HepG2 (cell line): ENCODE results near the gene LRP1-AS. TPM values are rescaled to one million over a fixed set of nuclear protein-coding genes. Genes with fewer than 3 reads are reported as not detected.
A peak's percentile ranks its signal among the peaks of the same experiment; 100 is the strongest.

Experiments used
- ASH2L ChIP-seq: fragments of 300-600, 200-600 bp; sonication (generic); IDR thresholded peaks from 2 replicates; pipeline ENCODE4 v1.7.0; 2017; ENCODE audit warnings: low read depth, mild to moderate bottlenecking, moderate library complexity, mixed read lengths, low read length; ENCODE audit not compliant: insufficient read length
- ATF1 ChIP-seq: IDR thresholded peaks from 2 replicates; pipeline ENCODE4 v1.6.1; 2016; ENCODE audit warnings: mild to moderate bottlenecking, control low read depth
- HNF4A ChIP-seq: sonication (generic); formaldehyde crosslinking; IDR thresholded peaks from 2 replicates; pipeline ENCODE4 v1.4.0; 2020; ENCODE audit warnings: missing genetic modification reagents
- ONECUT2 ChIP-seq: sonication (generic); formaldehyde crosslinking; IDR thresholded peaks from 2 replicates; pipeline ENCODE4 v1.4.0; 2020; ENCODE audit warnings: missing genetic modification reagents
- SP5 ChIP-seq: IDR thresholded peaks from 2 replicates; pipeline ENCODE4 v1.6.1; 2016; ENCODE audit warnings: low read depth, borderline replicate concordance
- polyA plus RNA-seq, 8 experiments: library from polyadenylated mRNA; depleted of rRNA in 3 of 8; stranded (reverse) in 7 of 8; unstranded in 1 of 8; fragments of >200 nt; fragmentation: Illumina TruSeq in 4 of 8; extraction: Trizol in 4 of 8; gene quantifications; 2 replicates each; pipeline versions ENCODE4 v1.2.1 to v1.2.3, GENCODE V29; 2011 to 2016; ENCODE audit warnings: low read depth in 4 of 8, missing spikeins in 1 of 8, mixed read lengths in 1 of 8; ENCODE audit not compliant: insufficient read depth in 1 of 8
- total RNA-seq, 5 experiments: library from RNA; depleted of rRNA; stranded (reverse); fragments of >200 nt; fragmentation: Illumina TruSeq; extraction: Trizol; gene quantifications; 2 replicates each; pipeline ENCODE4 v1.2.3, GENCODE V29; 2016; ENCODE audit warnings: low read depth in 1 of 5
- TF ChIP-seq, protein P1 (sequence below): IDR thresholded peaks from 2 replicates; pipeline ENCODE4 v1.4.0; 2020; ENCODE audit warnings: mild to moderate bottlenecking, missing genetic modification reagents
- TF ChIP-seq, protein P2 (sequence below): sonication (generic); formaldehyde crosslinking; IDR thresholded peaks from 2 replicates; pipeline ENCODE4 v1.4.0; 2020; ENCODE audit warnings: missing genetic modification reagents
- TF ChIP-seq, protein P3 (sequence below): sonication (generic); formaldehyde crosslinking; IDR thresholded peaks from 2 replicates; pipeline ENCODE4 v1.4.0; 2020; ENCODE audit warnings: mild to moderate bottlenecking, missing genetic modification reagents
- TF ChIP-seq, protein P4 (sequence below): sonication (generic); formaldehyde crosslinking; IDR thresholded peaks from 2 replicates; pipeline ENCODE4 v1.9.0; 2022; ENCODE audit warnings: low read depth, missing genetic modification reagents
- TF ChIP-seq, protein P5 (sequence below): sonication (generic); formaldehyde crosslinking; IDR thresholded peaks from 2 replicates; pipeline ENCODE4 v1.5.0; 2020; ENCODE audit warnings: mild to moderate bottlenecking, missing genetic modification reagents
- TF ChIP-seq, protein P6 (sequence below): sonication (generic); formaldehyde crosslinking; IDR thresholded peaks from 2 replicates; pipeline ENCODE4 v1.4.0; 2020; ENCODE audit warnings: mild to moderate bottlenecking, missing genetic modification reagents

The LRP1-AS gene
- total and polyA plus RNA-seq, 2 of the 13 experiments (the other 11 are each of a cell fraction or from before 2014, with no cell fraction given) = 0.20 TPM; not detected in 1

DNA sequence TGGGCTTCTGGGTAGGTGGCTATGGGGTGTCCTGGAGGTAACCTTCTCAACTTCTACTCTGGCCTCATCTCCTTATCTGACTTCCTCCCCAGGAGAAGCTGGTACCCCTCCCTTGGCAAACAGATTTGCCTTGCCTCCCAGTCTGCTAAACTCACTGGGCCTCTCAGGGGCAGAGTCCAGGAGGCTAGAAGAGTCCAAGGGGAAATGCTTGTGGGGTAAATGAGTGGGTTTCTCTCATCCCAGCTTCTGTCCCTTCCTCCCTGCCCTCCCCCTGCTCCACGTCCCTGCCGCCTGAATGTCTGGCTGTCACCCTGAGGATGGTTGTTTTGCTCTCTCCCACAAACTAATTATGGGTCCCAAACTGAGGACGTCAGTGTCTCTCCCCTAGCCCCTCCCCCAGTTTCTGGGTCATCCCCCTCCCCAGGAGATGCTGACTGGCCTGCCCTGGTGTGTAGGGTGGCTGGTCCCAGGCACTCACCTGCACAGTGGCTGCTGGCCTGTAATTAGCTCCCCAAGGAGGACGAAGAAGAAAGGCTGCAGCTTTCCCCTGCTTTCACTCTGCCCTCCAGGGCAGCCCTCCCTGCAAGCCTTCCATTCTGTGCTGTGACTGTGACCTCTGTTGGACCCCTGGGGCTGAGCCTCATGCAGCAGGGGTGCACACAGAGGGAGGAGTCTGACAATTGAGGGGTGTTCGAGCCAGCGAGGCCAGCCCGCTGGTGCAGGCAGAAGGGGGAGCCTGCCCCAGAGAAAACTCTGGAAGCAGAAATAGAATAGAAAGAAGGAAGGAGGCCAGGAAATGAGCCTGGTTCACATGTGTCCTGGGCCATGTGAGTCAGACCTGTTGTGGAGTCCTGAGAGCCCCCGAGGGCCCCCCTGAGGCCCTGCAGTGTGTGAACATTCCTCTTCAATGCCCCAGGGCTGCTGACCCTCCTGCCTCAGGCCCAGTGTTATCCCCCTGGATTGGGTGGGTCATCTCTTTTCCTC is at the start of gene LRP1-AS (continued):
- TF ChIP-seq, protein P1, sequence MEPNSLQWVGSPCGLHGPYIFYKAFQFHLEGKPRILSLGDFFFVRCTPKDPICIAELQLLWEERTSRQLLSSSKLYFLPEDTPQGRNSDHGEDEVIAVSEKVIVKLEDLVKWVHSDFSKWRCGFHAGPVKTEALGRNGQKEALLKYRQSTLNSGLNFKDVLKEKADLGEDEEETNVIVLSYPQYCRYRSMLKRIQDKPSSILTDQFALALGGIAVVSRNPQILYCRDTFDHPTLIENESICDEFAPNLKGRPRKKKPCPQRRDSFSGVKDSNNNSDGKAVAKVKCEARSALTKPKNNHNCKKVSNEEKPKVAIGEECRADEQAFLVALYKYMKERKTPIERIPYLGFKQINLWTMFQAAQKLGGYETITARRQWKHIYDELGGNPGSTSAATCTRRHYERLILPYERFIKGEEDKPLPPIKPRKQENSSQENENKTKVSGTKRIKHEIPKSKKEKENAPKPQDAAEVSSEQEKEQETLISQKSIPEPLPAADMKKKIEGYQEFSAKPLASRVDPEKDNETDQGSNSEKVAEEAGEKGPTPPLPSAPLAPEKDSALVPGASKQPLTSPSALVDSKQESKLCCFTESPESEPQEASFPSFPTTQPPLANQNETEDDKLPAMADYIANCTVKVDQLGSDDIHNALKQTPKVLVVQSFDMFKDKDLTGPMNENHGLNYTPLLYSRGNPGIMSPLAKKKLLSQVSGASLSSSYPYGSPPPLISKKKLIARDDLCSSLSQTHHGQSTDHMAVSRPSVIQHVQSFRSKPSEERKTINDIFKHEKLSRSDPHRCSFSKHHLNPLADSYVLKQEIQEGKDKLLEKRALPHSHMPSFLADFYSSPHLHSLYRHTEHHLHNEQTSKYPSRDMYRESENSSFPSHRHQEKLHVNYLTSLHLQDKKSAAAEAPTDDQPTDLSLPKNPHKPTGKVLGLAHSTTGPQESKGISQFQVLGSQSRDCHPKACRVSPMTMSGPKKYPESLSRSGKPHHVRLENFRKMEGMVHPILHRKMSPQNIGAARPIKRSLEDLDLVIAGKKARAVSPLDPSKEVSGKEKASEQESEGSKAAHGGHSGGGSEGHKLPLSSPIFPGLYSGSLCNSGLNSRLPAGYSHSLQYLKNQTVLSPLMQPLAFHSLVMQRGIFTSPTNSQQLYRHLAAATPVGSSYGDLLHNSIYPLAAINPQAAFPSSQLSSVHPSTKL (CRISPR knock-in tag) = peak; percentile 72
- peak; percentile 67; the same call in 1 of the 2 replicates for TF ChIP-seq SP5
- TF ChIP-seq HNF4A (CRISPR knock-in tag) = peak; percentile 93
- TF ChIP-seq, protein P2, sequence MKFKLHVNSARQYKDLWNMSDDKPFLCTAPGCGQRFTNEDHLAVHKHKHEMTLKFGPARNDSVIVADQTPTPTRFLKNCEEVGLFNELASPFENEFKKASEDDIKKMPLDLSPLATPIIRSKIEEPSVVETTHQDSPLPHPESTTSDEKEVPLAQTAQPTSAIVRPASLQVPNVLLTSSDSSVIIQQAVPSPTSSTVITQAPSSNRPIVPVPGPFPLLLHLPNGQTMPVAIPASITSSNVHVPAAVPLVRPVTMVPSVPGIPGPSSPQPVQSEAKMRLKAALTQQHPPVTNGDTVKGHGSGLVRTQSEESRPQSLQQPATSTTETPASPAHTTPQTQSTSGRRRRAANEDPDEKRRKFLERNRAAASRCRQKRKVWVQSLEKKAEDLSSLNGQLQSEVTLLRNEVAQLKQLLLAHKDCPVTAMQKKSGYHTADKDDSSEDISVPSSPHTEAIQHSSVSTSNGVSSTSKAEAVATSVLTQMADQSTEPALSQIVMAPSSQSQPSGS (CRISPR knock-in tag) = peak; percentile 47; the same call in 1 of the 2 replicates
- 0 out of 2 replicates have a peak, but pooled peaks have one; percentile 33 for TF ChIP-seq ONECUT2
- TF ChIP-seq, protein P3, sequence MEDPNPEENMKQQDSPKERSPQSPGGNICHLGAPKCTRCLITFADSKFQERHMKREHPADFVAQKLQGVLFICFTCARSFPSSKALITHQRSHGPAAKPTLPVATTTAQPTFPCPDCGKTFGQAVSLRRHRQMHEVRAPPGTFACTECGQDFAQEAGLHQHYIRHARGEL (CRISPR knock-in tag) = no peak
- TF ChIP-seq ASH2L = peak; percentile 54
- TF ChIP-seq, protein P4, sequence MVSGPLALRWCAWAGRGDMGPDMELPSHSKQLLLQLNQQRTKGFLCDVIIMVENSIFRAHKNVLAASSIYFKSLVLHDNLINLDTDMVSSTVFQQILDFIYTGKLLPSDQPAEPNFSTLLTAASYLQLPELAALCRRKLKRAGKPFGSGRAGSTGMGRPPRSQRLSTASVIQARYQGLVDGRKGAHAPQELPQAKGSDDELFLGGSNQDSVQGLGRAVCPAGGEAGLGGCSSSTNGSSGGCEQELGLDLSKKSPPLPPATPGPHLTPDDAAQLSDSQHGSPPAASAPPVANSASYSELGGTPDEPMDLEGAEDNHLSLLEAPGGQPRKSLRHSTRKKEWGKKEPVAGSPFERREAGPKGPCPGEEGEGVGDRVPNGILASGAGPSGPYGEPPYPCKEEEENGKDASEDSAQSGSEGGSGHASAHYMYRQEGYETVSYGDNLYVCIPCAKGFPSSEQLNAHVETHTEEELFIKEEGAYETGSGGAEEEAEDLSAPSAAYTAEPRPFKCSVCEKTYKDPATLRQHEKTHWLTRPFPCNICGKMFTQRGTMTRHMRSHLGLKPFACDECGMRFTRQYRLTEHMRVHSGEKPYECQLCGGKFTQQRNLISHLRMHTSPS (CRISPR knock-in tag) = 0 out of 2 replicates have a peak, but pooled peaks have one; percentile 45
- TF ChIP-seq, protein P5, sequence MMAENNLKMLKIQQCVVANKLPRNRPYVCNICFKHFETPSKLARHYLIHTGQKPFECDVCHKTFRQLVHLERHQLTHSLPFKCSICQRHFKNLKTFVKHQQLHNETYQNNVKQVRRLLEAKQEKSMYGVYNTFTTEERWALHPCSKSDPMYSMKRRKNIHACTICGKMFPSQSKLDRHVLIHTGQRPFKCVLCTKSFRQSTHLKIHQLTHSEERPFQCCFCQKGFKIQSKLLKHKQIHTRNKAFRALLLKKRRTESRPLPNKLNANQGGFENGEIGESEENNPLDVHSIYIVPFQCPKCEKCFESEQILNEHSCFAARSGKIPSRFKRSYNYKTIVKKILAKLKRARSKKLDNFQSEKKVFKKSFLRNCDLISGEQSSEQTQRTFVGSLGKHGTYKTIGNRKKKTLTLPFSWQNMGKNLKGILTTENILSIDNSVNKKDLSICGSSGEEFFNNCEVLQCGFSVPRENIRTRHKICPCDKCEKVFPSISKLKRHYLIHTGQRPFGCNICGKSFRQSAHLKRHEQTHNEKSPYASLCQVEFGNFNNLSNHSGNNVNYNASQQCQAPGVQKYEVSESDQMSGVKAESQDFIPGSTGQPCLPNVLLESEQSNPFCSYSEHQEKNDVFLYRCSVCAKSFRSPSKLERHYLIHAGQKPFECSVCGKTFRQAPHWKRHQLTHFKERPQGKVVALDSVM (CRISPR knock-in tag) = peak; percentile 81; the same call in 1 of the 2 replicates
- TF ChIP-seq ATF1 (CRISPR knock-in tag) = no peak
- TF ChIP-seq, protein P6, sequence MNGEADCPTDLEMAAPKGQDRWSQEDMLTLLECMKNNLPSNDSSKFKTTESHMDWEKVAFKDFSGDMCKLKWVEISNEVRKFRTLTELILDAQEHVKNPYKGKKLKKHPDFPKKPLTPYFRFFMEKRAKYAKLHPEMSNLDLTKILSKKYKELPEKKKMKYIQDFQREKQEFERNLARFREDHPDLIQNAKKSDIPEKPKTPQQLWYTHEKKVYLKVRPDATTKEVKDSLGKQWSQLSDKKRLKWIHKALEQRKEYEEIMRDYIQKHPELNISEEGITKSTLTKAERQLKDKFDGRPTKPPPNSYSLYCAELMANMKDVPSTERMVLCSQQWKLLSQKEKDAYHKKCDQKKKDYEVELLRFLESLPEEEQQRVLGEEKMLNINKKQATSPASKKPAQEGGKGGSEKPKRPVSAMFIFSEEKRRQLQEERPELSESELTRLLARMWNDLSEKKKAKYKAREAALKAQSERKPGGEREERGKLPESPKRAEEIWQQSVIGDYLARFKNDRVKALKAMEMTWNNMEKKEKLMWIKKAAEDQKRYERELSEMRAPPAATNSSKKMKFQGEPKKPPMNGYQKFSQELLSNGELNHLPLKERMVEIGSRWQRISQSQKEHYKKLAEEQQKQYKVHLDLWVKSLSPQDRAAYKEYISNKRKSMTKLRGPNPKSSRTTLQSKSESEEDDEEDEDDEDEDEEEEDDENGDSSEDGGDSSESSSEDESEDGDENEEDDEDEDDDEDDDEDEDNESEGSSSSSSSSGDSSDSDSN = peak; percentile 51
